Stimulated activated effector memory CD8-positive, alpha-beta T cell treated with anti-CD3 and anti-CD28 coated beads, Interleukin-12 subunit alpha, Interleukin-12 subunit beta, amount 100 ng/mL, for 72 hours (primary cell): ENCODE results near the gene GNG8.
"Not testable (repeated sequence)": the region's sequence is repeated elsewhere in the genome, so short reads cannot be mapped to it uniquely, and the experiment has no call there.

Experiments
- ATAC-seq: fragments of 150-1000 bp; cut with Tn5 transposase; 2 replicates; pipeline ENCODE4 v1.10.0; 2021
- DNase-seq, 2 donors: peaks; one replicate each; pipeline ENCODE4 v3.0.0; 2021 to 2022; ENCODE audit warnings: low spot score in 2 of 2
- H3K27ac Mint-ChIP-seq: one replicate; pipeline ENCODE4 v1.8.0; 2022; ENCODE audit warnings: mild to moderate bottlenecking, mixed read lengths
- H3K36me3 Mint-ChIP-seq: one replicate; pipeline ENCODE4 v1.8.0; 2022; ENCODE audit warnings: mild to moderate bottlenecking, mixed read lengths
- H3K4me1 Mint-ChIP-seq: one replicate; pipeline ENCODE4 v1.8.0; 2022; ENCODE audit warnings: mixed read lengths
- H3K4me3 Mint-ChIP-seq: one replicate; pipeline ENCODE4 v1.8.0; 2022; ENCODE audit warnings: mild to moderate bottlenecking, mixed read lengths
- H3K9me3 Mint-ChIP-seq: one replicate; pipeline ENCODE4 v1.8.0; 2022; ENCODE audit warnings: mixed read lengths

GNG8 gene

GRCh38 chr19:46629546-46630025, 6.4 kb downstream of the GNG8 start:
- H3K36me3 Mint-ChIP-seq, result no peaks in the 10 kb centered on the region
- ATAC-seq (no peak), DNase-seq (no peak)
- H3K4me3 Mint-ChIP-seq, result no peak overlapping the region
- no peaks in the 10 kb centered on the region for H3K9me3 Mint-ChIP-seq
- peaks cover 25% of the 10 kb centered on the region for H3K4me1 Mint-ChIP-seq
- H3K27ac Mint-ChIP-seq, result no peak overlapping the region

DNA sequence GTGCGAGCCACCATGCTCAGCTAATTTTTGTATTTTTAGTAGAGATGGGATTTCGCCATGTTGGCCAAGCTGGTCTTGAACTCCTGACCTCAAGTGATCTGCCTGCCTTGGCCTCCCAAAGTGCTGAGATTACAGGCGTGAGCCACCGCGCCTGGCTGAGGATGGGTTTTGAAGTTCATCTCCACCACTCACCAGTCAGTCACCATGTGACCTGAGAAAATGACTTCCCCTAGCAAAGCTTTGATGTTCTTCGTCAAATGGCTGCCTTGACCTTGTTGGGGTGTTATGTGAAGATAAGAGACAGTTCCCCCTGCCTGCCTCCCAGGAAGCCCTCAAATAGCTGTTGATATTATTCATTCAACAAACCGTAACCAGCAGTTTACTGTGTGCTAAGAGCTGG, 7.0 kb downstream of the GNG8 start:
- H3K9me3 Mint-ChIP-seq, DNase-seq, H3K4me3 Mint-ChIP-seq, ATAC-seq, H3K36me3 Mint-ChIP-seq, H3K27ac Mint-ChIP-seq: not testable (repeated sequence)
- peaks cover 30% of the 10 kb centered on the region for H3K4me1 Mint-ChIP-seq

- ATAC-seq, result no peak
- peaks cover 24% of the 10 kb centered on the region for H3K4me1 Mint-ChIP-seq
These were observed 9.6 kb downstream of the GNG8 start for GRCh38 chr19:46626446-46626845.

DNA sequence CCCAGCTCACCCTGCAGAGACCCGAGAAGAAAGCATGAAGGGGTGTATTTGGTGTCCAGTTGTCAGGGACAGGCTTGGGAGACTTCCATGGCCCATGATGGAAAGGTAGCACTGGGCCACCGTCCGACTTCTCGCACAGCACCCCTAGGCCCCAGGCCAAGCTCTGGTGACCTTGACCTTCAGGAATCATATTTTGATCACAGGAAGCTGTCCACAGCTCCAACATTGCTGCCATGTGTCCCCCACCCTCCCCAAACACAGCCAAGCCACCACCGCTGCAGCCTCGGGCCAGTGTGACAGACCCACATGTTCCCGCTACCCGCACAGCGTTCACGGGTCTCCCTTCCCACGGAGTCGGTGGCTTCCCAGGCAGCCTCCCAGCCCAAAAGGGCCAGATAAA, 10.3 kb downstream of the GNG8 start:
- no peak overlapping the region for H3K4me3 Mint-ChIP-seq
- peaks cover 6% of the 10 kb centered on the region for H3K36me3 Mint-ChIP-seq
- no peaks in the 10 kb centered on the region for H3K9me3 Mint-ChIP-seq
- ATAC-seq, result no peak
- no peak for DNase-seq
- peak overlapping the region; percentile 89 for H3K27ac Mint-ChIP-seq
- peaks cover 26% of the 10 kb centered on the region for H3K4me1 Mint-ChIP-seq

More at GRCh38 chr19:46626446-46626845, 9.6 kb downstream of the GNG8 start:
- H3K4me3 Mint-ChIP-seq, result no peak overlapping the region
- H3K9me3 Mint-ChIP-seq, result no peaks in the 10 kb centered on the region
- no peak for DNase-seq
- H3K36me3 Mint-ChIP-seq, result peaks cover 6% of the 10 kb centered on the region
- H3K27ac Mint-ChIP-seq, result no peak overlapping the region

GRCh38 chr19:46624958-46625661, 10.9 kb downstream of the GNG8 start, which contains the start of gene PTGIR:
Gene PTGIR (minus strand): TSS chr19:46625089. CDS start chr19:46624225, 864 bp downstream.
- H3K4me1 Mint-ChIP-seq, result peaks cover 29% of the 10 kb centered on the region
- H3K36me3 Mint-ChIP-seq, result peaks cover 6% of the 10 kb centered on the region
- H3K4me3 Mint-ChIP-seq, result peak within 1 kb of the TSS; percentile 56
- H3K9me3 Mint-ChIP-seq, result no peaks in the 10 kb centered on the region
- no peak for DNase-seq
- peak; percentile 38 for ATAC-seq
- peak within 1 kb of the TSS; percentile 89 for H3K27ac Mint-ChIP-seq

GRCh38 chr19:46623915-46624502, 12.0 kb downstream of the GNG8 start:
- peaks cover 40% of the 10 kb centered on the region for H3K4me1 Mint-ChIP-seq
- peak overlapping the region; percentile 56 for H3K4me3 Mint-ChIP-seq
- no peaks in the 10 kb centered on the region for H3K9me3 Mint-ChIP-seq
- H3K27ac Mint-ChIP-seq, result no peak overlapping the region
- peaks cover 6% of the 10 kb centered on the region for H3K36me3 Mint-ChIP-seq
- no peak for DNase-seq
- ATAC-seq, result no peak

DNA sequence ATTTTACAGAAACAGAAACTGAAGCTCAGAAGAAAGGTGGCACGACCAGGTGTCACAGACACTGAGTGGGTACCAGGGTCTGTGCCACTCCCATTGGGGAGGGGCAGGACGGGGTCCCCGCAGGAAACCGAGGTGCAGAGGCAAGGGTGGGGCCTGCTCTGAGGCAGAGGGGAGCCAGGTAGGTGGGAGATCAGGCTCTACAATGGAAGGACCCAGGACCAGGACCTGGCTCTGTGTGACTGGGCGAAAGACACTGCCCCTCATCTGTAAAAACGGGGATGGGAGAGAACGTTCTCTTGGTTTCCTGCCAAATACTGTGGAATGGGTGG, 13.9 kb downstream of the GNG8 start:
- Mint-ChIP-seq H3K9me3 (no peaks in the 10 kb centered on the region), H3K4me3 (peak overlapping the region; percentile 44), H3K4me1 (peaks cover 37% of the 10 kb centered on the region), H3K27ac (peak overlapping the region; percentile 83), H3K36me3 (peaks cover 6% of the 10 kb centered on the region)
- no peak for ATAC-seq
- no peak for DNase-seq

DNA sequence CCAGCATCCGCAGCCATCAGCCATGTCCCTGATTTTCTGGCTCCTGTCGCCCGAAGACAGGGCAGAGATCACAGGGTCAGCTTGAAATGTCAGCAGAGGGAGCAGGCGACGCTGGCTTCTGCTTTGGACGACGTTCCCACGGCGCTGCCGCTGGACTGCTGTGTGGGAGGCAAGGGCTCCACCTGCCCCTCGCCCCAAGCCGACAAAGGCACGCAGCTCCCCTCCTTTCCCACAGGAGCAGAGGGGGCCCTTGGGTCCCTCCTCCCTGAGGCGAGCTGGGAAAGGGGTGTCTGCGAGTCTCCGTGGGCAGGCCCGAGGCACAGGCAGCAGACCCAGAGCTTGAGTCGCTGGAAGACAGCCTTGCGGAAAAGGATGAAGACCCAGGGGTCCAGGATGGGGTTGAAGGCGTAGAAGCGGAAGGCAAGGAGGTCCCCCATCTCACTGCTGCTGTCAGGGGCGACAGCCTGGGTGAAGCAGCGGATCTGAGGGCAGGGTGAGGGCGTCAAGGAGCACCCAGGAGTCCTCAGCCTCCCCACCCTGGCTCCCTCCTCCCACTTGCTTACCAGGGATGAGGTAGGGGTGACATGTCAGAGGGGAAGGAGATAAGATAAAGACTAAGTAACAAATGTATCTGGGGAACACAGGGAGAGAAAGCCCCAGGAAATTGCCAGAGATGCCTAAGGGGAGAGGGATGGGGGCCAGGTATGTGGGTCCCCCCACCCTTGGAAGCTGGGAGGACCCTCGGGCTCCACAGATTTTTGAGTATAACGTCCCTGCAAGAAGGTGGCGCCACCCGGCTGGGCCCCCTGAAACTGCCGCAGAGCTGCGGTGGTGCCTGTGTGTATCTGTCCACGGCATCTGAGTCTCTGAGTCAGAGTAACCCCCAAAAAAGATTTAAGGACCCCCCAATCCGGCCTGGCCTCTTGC, 14.5 kb downstream of the GNG8 start:
- DNase-seq, result no peak
- Mint-ChIP-seq H3K4me3 (peak overlapping the region; percentile 44), H3K36me3 (peaks cover 6% of the 10 kb centered on the region), H3K4me1 (peaks cover 43% of the 10 kb centered on the region), H3K9me3 (no peaks in the 10 kb centered on the region), H3K27ac (peak overlapping the region; percentile 83)
- no peak for ATAC-seq

DNA sequence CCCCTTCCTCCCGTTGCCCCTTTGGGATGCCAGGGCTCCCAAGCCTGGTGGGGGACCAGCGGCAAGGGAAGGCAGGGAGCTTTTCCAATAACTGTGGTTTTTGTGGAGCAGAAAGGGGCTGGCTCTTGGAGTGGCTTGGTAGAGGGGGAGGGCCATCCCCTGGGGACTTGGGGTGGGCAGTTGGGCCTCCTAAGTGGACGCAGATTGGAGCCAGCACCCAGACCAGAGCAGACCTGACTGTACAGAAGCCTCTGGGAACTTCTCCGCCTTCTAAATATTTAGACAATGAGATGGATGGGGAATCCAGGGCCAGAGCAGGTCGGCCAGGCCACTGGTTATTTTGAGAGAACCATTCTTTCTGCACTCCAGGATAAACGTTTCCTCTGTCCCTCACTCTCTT, 15.3 kb downstream of the GNG8 start:
- H3K27ac Mint-ChIP-seq, result no peak overlapping the region
- no peaks in the 10 kb centered on the region for H3K9me3 Mint-ChIP-seq
- peaks cover 50% of the 10 kb centered on the region for H3K4me1 Mint-ChIP-seq
- DNase-seq (no peak), ATAC-seq (no peak)
- peaks cover 6% of the 10 kb centered on the region for H3K36me3 Mint-ChIP-seq
- H3K4me3 Mint-ChIP-seq, result no peak overlapping the region

GRCh38 chr19:46620267-46620666, 15.7 kb downstream of the GNG8 start:
- H3K27ac Mint-ChIP-seq, result peak overlapping the region; percentile 89
- no peak for ATAC-seq
- no peak for DNase-seq
- peak overlapping the region; percentile 58 for H3K4me3 Mint-ChIP-seq
- peaks cover 49% of the 10 kb centered on the region for H3K4me1 Mint-ChIP-seq
- H3K36me3 Mint-ChIP-seq, result peaks cover 6% of the 10 kb centered on the region
- no peaks in the 10 kb centered on the region for H3K9me3 Mint-ChIP-seq

GRCh38 chr19:46618670-46619231, 17.3 kb downstream of the GNG8 start:
- Mint-ChIP-seq H3K9me3 (no peaks in the 10 kb centered on the region), H3K4me1 (peaks cover 44% of the 10 kb centered on the region), H3K4me3 (peak overlapping the region; percentile 58), H3K36me3 (no peaks in the 10 kb centered on the region), H3K27ac (peak overlapping the region; percentile 89)
- DNase-seq, result no peak
- no peak for ATAC-seq

GRCh38 chr19:46617601-46618000, 18.4 kb downstream of the GNG8 start:
- no peak for ATAC-seq
- DNase-seq, result no peak
- no peaks in the 10 kb centered on the region for H3K9me3 Mint-ChIP-seq
- peaks cover 51% of the 10 kb centered on the region for H3K4me1 Mint-ChIP-seq
- peaks cover under 1% of the 10 kb centered on the region for H3K36me3 Mint-ChIP-seq
- H3K4me3 Mint-ChIP-seq, result peak overlapping the region; percentile 61
- peak overlapping the region; percentile 87 for H3K27ac Mint-ChIP-seq

DNA sequence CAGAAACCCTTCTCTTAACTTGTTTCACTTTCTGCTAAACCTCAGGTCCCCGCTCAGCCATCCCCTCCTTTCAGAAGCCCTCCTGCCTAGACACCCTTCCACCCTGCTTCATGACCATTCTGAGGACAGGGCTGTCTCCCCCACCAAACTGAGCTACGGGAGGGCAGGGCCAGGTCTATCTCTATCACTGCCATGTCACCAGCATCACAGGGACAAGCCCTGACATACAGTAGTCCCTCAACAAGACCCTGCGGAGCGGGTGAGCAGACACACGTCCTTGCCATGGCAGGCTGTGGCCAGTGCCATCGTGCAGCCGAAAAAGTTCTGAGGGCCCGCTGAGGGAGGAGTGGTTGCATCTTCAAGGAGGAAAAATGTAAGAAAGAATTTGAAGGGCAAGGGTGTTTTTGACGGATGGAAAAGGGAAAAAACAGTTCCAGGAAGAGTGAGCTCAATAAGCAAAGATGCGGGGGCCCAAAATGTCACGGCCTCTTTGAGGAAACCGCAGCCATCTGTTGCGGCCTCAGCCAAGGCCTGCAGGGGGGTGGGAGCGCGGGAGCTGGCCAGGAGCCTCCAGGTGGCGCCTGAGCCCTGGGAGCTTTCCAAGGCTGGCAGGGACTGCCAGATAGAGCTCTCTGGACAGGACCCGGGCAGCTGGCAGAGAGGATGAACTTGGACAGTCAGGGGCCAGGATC, 19.2 kb downstream of the GNG8 start:
- no peaks in the 10 kb centered on the region for H3K9me3 Mint-ChIP-seq
- H3K4me3 Mint-ChIP-seq, result peak overlapping the region; percentile 61
- H3K4me1 Mint-ChIP-seq, result peaks cover 59% of the 10 kb centered on the region
- H3K27ac Mint-ChIP-seq, result peak overlapping the region; percentile 87
- DNase-seq (peak in 1 of 2 donors; percentile 60), ATAC-seq (peak; percentile 42)
- H3K36me3 Mint-ChIP-seq, result peaks cover 8% of the 10 kb centered on the region

- Mint-ChIP-seq H3K27ac (no peak overlapping the region), H3K36me3 (peaks cover 16% of the 10 kb centered on the region), H3K4me1 (peaks cover 61% of the 10 kb centered on the region), H3K9me3 (no peaks in the 10 kb centered on the region), H3K4me3 (no peak overlapping the region)
- DNase-seq, result no peak
- ATAC-seq, result no peak
These were observed 20.0 kb downstream of the GNG8 start for GRCh38 chr19:46615966-46616365.
